Inferior parietal cortex (tissue), 1 donor: ENCODE measurements around the gene WFDC2.

Source experiments
- DNase-seq: peaks from one replicate; pipeline ENCODE4 v3.0.0-alpha.2; 2016; ENCODE audit errors: extremely low spot score

Gene WFDC2

DNA sequence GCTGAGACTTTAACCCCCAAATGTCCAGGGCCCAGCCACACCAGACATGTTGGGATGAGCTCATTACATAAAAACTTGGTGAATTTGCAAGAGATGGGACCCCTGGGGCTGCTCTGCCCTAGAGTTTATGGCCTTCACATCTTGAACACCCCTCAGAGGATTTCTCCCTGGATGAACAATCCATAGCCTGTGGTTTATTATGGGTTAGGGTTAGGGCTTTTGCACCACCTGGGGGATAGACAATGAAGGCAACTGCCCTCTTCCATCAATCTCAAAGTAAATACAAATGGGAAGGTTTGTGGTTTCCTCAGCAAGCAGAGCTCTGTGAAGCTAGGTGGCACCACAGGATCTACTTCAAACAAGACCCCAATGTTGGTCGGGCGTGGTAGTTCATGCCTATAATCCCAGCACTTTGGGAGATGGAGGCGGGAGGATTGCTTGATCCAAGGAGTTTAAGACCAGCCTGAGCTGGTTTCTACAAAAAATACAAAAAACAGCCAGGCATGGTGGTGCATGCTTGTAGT is 28.5 kb downstream of the WFDC2 start:
- no peak for DNase-seq

DNA sequence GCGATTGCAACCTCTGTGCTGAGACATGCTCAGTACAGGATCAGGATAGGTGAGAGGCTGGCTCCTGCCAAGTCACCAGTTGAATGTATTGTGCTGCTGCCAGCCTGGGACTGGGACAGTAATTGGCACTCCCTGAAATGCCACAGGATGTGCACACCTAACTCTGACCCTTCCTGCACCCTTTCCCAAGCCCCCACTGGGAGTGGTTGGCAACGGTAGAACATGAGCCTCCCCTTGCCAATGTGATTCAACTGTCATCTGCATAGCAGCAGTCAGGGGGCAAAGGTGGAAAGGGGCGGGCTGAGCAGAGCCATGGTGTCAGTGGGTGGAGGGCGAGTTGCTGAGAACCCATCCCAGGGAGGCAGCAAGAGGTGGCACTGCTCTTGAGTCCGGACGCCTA is 30.5 kb downstream of the WFDC2 start:
- no peak for DNase-seq

DNA sequence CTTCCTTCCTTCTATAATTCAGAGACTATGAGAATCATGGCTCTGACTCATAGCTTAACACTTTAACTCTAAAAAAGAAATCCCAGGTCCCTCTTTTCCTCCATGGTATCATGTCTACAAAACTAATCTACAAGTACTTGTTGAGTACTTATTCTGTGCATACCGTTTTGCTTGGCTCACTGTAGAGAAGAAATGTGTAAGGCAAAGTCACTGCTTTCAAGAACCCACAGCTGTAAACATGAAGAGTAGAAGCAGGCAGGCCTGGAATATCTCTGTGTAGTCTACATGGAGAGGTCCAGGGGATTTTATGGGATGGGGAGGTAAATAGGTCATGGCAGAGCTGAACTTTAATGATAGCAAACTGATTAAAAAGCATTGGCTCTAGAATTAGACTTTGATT is 32.0 kb downstream of the WFDC2 start:
- no peak for DNase-seq

DNA sequence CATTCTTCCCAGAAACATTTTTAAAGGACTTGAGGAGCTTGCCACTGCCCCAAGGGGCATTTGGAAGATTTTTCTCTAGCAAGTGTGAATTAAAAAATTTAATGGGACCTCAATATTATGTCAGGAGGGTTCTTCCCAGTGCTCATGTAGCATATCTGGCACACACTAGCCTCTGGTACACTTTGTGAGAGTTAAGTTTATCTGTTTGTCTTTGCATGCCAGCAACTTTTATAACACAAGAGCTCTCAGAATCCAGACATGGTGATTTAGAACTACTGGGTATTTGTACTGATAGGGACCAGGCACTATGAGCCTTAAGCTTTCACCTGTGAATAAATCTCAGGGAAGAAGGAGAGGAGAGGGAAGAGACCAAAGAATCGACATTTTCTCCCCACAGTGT is 33.0 kb downstream of the WFDC2 start:
- no peak for DNase-seq

DNA sequence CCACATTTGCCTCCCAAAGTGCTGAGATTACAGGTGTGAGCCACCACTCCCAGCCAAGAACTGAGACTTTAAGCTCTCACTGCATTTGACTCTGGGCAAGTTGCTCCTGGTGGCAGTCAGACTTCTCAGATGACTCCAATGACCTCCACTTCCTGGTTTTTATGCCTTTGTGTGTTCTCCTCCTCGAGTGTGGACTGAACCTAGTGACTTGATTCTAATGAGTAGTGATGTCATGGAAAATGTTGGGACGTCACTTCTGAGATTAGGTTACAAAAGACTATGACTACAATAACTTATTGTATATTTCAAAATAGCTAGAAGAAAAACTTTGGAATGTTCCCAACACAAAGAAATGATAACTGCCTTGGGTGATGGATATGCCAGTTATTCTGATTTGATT is 33.9 kb downstream of the WFDC2 start:
- no peak for DNase-seq

DNA sequence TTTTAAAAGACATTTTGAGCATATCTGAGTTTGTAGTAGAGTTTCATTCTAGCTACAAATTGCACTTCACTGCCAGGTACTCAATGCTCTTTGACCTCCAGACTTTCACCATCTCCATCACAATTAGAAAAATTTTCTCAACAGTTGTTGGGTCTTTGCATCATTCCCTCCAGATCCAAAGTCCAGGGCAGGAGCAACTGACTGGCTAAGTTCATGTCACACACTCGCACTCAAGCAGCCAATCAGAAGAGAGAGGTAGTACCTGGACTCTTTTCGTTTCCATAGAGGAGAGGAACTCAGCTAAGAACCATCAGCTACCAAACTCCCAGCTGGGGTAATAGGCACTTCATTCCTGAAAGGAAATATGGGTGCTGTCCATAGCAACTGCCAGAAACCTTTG is 36.8 kb downstream of the WFDC2 start:
- DNase-seq, result no peak

DNA sequence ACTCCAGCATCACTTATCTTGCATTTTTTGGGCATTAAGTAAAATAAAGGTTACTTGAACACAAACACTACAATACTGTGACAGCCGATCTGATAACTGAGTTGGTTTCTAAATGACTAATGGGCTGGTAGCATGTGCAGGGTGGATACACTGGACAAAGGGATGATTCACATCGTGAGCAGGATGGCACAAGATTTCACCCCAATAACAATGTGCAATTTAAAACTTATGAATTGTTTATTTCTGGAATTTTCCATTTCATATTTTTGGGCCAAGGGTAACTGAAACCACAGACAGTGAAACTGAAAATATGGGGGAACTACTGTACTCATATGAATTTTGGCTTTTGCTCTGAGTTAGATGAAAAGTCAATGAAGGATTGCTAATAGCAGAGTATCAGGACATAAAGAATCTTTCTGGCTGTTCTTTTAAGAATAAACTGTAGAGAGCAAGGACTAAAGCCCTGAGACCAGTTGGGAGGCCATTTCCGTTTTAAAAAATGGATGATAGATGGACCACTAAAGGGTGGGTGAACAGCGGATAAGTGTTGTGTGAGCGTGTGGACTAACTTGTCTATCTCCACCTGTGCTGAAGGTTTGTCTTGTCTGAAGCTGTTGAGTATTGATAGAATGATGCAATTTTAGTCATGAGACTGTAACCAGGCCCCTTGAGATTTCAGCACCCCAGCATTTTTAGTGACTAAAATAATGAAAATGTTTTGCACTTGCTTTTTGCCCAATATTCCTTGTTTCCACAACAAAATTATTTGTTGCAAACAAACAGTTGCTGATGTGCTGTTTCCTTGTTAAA is 37.7 kb downstream of the WFDC2 start:
- no peak for DNase-seq

DNA sequence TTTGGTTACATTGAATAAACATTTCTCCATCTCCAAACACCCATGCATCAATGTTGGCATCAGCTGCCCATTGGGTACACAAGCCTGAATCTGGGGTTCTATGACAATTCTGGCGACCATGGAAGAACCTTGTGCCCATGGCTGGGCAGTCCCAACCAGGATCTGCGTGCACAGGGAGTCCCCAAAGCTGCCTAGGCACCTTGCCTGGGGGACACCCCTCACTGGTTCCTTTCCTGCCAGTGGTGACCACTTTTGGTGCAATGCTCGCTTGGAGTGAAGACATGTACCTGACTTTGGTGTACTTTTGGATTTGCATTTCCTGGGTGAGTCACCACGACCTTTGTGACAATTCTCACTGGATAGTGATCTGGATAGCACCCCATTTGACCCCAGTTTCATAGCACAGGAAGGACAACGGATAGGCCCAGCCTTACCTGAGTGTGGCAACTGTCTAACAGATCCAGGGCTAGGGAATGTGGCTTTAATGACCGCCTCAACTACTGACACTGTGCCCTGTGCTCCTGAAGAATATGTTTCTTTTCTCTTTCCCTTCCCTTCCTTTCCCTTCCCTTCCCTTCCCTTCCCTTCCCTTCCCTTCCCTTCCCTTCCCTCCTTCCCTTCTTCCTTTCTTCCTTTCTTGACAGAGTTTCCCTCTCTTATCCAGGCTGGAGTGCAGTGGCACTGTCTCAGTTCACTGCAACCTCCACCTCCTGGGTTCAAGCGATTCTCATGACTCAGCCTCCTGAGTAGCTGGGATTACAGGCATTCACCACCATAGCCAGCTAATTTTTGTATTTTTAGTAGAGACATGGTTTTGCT is 38.7 kb downstream of the WFDC2 start:
- no peak for DNase-seq

DNA sequence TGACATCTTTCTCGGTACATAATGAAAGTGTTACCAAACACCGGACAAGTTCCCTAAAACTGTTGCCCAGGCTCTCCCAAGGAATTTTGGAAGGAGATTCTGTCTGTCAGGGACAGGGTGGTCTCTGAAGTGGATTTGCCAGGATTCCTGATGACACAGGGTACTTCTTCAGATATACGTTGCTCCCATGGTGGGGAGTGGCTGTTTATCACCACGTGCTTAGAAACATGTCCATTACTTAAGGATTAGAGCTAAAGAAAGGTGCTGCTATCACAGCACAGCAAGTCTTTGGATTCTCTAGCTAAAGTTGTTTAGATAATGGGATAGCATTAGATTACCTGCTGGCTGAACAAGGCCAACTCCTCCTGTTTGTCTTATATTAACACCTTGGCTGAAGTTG is 39.5 kb downstream of the WFDC2 start:
- DNase-seq, result no peak

DNA sequence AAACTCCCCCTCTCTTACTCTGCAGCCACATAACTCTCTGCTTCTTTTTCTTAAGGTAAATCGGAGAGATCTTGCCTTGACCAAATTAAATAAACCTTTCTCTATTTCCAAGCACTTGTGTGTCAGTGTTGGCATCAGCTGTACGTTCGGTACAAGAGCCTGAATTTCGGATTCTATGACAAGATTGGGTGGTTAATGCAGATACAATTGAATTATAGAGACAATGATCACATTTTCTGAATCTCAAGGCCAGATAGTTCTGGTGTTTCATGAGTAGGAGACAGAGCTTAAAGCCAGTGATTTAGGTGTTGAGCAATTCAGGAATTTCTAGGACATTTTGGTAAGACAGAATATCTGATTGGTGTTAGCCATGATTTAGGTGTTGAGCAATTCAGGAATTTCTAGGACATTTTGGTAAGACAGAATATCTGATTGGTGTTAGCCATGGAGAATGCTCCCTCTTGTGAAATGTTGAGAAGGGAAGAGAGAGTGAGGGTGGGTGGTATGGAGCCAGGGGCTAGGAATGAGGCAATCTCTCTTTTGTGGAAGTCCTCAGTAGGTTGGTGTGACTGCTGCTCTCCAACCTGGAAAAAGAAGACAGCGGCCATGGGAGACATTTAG is 40.8 kb downstream of the WFDC2 start:
- DNase-seq, result no peak

DNA sequence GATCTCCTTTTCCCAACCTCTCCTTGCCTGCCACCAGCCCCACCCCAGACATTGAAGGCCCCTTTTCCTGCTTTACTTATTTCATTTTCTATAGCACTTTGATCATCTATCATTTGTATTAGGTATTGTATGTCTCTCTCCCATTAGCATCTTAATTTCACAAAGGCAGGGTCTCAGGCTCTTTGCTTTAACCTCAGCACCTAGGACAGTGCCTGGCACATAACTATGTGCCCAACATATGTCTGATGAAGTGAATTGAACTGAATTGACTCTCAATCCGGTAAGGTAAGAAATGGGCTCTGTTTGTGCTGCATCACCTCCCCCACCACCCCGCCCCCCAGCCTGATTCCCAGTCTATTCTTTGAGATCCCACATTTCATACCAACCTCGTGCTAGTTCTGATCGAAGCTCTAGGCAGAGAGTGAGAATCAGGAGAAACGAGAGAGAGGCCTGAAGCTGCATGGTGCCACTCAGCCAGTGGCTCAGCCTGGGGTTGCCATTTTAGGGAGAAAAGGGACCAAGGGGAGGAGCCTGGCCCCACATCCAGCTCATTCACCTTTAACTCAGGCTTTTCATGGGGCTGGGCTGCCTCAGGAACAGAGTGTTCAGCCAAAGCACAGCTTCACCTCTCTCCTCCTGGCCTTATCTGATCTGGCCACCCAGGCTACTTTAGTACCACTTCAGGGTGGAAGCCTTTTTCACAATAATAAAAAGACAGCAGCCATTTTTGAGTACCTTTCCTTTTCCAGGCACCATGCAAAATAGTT is 45.8 kb downstream of the WFDC2 start, which contains the start of gene SPINT3:
Gene SPINT3, minus strand, starts transcription at position 476 of the 767 bp plus-strand sequence. Its CDS starts 14 bp downstream, at position 462.
- no peak for DNase-seq

DNA sequence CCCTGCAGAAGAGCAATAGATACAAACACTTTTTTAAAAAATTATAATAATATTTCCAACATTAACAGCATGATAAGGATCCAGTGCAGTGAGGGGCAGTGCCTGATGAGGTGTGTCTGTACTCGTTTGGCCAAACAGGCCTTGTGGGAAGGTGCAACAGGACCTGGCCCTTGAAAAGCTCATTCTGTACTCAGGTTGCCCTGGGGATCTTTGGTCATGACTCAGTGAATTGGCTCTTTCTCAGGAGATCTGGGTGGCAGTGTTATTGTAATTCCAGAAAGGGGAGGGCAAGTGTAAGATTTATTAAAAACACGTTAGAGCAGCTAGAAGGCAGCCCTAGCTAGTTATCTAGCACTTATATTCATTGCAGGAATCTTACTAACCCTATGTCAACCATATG is 48.7 kb downstream of the WFDC2 start:
- DNase-seq, result no peak

DNA sequence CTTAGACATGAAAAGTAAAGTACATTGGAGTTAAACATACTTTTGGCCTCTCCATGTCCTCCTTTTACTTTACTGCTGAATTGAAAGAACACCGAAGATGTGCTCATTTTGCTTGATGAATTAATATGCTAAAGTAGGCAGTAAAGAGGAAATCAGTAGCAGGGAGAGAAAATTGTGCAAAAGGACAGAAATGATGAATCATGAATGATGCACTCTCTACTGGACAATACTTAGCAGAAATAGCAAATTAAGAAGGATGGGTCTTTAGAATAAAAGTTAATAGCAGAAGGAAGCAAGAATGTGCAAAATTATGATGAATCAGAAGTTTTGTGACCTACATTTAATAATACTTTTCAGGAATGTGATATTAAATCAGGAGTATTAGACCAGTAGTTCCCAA is 54.3 kb downstream of the WFDC2 start:
- no peak for DNase-seq

DNA sequence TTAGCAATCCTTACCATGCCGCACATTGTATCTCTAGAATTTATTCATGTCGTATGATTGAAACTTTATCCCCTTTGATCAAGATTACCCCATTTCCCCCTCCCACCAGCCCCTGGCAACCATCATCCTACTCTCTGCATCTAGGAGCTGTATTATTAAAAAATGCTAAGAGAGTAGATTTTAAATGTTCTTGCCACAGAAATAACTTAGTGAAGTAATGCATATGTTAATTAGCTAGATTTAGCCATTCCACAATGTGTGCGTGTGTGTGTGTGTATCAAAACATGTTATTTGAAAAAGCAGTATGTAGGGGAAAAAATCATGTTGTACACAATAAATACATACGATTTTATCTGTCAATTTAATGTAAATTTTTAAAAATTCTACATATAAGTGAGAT is 57.7 kb downstream of the WFDC2 start:
- DNase-seq, result no peak
